Activated naive CD8-positive, alpha-beta T cell treated with anti-CD3 and anti-CD28 coated beads, Interleukin-2, amount 50 U/mL, for 16 hours (primary cell): ENCODE data around the gene SLC25A19.
A peak's percentile ranks its signal among the peaks of the same experiment; 100 is the strongest.
"Not testable (repeated sequence)": the region's sequence is repeated elsewhere in the genome, so short reads cannot be mapped to it uniquely, and the experiment has no call there.

Experiments used
- DNase-seq: peaks from one replicate; pipeline ENCODE4 v3.0.0-alpha.2; 2020; ENCODE audit warnings: low read depth, low spot score

SLC25A19 gene

GRCh38 chr17:75301502-75302206 lies 12.4 kb upstream of the SLC25A19 start:
- DNase-seq: no peak

DNA sequence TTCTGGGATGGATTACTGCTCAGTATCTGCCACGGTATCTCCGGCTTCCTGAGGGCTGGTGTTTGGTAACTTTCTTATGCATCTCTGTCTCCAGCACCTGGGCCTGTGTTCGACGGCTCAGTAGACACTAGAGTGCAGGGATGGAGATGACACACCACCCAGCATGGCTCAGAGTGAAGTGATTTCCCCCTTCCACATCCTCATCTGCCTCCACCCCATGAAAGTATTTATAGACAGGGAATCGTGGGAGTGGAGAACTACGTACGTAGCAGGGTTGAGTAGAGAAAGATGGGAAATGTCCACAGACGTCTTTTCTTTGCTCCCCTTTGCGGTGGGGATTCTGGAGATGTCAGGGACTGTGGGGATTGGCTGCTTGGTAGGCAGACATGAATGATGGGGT lies 11.8 kb upstream of the SLC25A19 start:
- no peak for DNase-seq

DNA sequence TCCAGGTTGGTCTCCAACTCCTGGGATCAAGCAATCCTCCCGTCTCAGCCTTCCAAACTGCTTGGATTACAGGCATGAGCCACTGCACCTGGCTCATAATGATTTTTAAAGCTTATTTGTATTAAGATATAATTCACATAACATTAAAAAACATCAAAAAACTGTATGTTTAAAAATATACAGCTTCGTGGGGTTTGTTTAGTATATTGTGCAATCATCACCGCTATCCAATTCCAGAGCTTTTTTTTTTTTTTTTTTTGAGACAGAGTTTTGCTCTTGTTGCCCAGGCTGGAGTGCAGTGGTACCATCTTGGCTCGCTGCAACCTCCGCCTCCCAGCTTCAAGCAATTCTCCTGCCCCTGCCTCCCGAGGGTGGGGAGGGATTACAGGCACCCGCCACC lies 11.0 kb upstream of the SLC25A19 start:
- no peak for DNase-seq

DNA sequence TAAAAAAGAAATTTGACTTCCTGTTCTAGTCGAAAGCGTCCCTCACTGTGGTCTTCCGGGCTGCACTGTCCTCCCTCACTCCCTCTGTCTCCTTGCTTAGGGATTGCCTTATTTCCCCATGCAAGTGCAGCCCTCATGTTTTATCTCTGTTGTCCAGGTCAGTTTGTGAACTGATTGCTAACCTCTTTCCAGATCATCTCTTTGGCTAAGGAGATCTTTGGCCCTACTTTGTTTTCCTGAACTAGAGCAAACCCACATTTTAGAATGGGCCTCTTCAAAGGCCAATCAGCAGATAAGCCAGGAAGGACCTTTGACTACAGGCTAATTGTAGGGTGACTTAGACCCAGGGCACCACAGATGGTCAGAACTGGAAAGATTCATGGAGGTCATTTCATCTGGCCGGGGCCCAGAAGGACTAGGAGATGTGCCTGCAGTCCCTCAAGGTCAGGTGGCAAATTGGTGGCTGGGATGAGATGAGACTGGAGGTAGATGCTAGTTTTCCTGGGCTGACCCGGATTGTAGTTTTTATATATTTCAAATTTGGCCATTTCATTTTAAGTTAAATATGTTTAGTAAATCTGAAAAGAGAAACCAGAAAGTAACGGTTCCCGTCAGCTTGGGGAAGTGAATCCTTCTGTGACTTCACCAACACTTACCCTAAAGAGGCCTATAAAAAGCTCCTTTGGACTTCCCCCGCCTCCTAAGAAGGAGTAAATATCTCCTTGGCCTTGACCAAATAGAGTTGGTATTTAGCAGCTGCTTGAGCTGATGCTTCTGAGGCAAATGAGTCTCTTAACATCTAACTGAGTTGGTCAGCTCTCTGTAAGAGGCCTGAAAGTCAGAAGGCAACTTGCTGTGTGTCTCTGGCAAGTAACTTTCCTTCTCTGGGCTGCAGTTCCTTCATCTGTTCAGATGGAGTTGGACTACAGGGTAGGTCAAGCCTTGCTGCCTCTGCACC lies 6.2 kb upstream of the SLC25A19 start:
- DNase-seq: no peak

DNA sequence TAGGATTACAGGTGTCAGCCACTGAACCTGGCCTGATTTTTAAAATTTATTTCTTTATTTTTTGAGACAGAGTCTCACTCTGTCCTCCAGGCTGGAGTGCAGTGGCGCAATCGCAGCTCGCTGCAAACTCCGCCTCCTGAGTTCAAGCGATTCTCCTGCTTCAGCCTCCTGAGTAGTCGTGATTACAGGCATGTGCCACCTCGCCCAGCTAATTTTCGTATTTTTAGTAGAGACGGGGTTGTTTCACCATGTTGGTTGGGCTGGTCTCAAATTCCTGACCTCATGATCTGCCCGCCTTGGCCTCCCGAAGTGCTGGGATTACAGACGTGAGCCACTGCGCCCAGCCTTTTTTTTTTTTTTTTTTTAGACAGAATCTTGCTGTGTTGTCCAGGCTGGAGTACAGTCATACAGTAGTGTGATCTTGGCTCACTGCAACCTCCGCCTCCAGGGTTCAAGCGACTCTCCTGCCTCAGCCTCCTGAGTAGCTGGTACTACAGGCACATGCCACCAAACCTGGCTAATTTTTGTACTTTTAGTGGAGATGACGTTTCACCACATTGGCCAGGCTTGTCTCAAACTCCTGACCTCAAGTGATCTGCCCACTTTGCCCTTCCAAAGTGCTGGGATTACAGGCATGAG lies 3.7 kb upstream of the SLC25A19 start:
- not testable (repeated sequence) for DNase-seq

GRCh38 chr17:75289832-75290337 lies 652 bp upstream of the SLC25A19 start:
- peak; percentile 27 for DNase-seq

GRCh38 chr17:75288770-75289114 lies 491 bp downstream of the SLC25A19 start:
- no peak for DNase-seq

GRCh38 chr17:75288359-75288758 lies 874 bp downstream of the SLC25A19 start:
- DNase-seq: no peak

- no peak for DNase-seq
These were observed 2.0 kb downstream of the SLC25A19 start for GRCh38 chr17:75287221-75287620.

- no peak for DNase-seq
These were observed 4.1 kb downstream of the SLC25A19 start for GRCh38 chr17:75285123-75285522.

GRCh38 chr17:75280189-75280588 lies 9.0 kb downstream of the SLC25A19 start:
- DNase-seq: not testable (repeated sequence)

- no peak for DNase-seq
These were observed 11.6 kb downstream of the SLC25A19 start for GRCh38 chr17:75277664-75278071.

GRCh38 chr17:75273977-75274708 lies 15.1 kb downstream of the SLC25A19 start:
- DNase-seq: no peak

DNA sequence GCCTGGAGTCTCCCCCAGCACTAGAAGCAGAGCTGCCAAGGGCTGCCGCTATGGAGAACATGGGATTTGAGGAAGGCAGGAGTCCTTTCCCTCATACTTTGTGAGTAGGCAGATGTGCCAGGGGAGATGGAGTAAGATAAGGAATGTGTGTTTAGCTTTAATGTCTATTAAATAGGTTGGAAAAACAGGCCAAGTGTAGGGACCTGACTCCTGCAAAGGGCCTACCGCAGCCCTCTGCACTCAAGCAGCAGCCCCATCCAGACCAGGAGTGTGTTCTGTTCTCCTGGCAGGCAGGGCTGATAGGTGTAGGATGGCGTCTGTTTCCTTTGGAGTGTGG lies 16.4 kb downstream of the SLC25A19 start:
- no peak for DNase-seq

DNA sequence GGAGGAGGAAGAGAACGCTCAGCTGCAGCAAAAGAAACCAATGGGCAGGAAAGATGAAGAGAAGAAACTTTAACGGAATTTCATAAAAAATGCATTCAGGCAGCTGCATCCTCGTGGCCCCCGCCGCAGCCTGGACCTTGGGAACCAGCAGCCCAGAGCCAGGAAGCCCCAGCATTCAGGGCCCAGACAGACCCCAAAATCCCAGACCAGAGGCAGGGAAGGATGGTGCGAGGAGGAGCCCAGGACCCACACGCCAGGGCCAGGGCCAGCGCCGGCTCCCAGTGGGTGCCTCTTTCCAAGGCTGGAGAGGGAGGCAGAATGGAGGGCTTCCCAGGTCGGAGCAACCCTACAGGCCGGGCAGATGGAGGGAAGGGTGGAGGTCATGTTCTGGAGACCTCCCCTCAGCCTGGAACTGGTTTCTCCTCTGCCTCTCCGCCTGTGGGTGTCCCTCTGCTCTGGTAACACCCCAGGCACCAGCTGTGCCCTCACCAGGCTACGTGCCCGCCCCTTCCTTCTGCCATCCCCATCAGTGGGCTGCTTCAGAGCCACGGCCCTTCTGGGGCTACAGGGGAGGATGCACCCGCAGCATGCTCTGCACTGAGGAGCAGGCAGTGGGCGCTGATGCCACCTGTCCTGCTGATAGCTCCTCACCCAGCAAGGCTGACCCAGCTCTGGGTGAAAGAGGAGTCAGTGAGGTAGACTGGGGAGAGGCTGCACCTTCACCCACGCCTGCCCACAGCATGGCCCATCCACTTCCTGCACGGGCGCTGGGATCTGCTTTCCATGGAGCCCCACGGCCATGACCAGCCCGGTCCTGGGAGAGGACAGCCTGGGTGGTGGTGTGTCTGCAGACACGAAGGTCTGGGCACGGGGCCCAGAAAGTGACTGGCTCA lies 17.0 kb downstream of the SLC25A19 start:
- no peak for DNase-seq

DNA sequence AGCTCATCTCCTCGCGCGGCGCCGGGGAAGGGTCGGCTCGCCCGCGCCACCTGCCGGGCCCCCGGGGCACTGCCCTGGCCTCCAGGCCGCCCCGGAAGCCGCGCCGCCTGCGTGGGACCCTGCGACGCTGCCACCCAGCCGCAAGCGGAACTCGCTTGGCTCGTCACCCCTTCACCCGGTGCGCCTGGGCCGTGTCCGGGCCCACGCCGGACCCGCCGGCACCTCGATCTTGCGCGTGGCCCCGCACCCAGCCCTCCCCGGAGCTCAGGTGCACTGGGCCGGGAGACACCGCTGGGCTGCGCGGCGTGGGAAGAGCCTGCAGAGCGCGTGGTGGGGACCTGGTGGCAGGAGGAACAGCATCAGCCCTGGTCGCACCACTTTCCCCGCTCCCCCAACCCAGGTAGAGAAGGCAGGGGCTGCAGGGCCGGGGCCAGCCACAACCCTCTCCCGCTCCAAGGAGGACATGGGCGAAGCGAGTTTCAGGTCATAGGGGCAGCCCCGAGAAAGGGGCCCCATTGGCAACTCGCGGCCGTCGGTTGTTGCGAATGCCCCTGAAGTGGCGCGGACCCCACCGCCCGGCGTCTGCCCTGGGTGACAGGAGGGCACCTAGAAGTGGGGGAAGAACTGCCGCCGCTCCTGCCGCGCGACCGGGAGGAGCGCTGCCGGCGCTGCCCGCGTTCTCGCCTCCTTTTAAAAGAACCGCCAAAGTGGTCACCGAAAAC lies 17.8 kb downstream of the SLC25A19 start:
- peak; percentile 77 for DNase-seq

GRCh38 chr17:75270966-75271232 lies 18.3 kb downstream of the SLC25A19 start, which contains the start of gene MIF4GD:
TSS of gene MIF4GD (minus strand) at chr17:75271231. CDS start at chr17:75270195, 1,036 bp downstream.
- DNase-seq: no peak

GRCh38 chr17:75270218-75270965 lies 18.8 kb downstream of the SLC25A19 start:
- DNase-seq: no peak

- DNase-seq: no peak
These were observed 19.4 kb downstream of the SLC25A19 start for GRCh38 chr17:75269844-75270217.
